K562 (cell line): ENCODE measurements around the gene MYBPC3. TPM values are rescaled to one million over a fixed set of nuclear protein-coding genes. Genes with fewer than 3 reads are reported as not detected.

ENCODE experiments used
- BRD9 ChIP-seq: fragments of 450-650 bp; IDR thresholded peaks from 2 replicates; pipeline ENCODE4 v1.6.1; 2018; ENCODE audit warnings: low read depth; ENCODE audit not compliant: partially characterized antibody
- CEBPZ ChIP-seq: fragments of 150-350 bp; IDR thresholded peaks from 2 replicates; pipeline ENCODE4 v1.6.1; 2014; ENCODE audit warnings: low read depth, mild to moderate bottlenecking, low read length, borderline replicate concordance
- DPF2 ChIP-seq: fragments of 450-650 bp; IDR thresholded peaks from 2 replicates; pipeline ENCODE4 v1.6.1; 2016
- EP300 ChIP-seq: IDR thresholded peaks from 2 replicates; pipeline ENCODE4 v1.6.1; 2012; ENCODE audit warnings: low read length, improper control_type of control experiment
- KDM1A ChIP-seq, 2 experiments: fragments of 450-650 bp; IDR thresholded peaks; 2 replicates each; pipeline ENCODE4 v1.6.1; 2016; ENCODE audit warnings: mild to moderate bottlenecking in 2 of 2
- MXD1 ChIP-seq: fragments of 250-450 bp; sonication (Bioruptor Pico); IDR thresholded peaks from 2 replicates; pipeline ENCODE4 v1.8.0; 2021; ENCODE audit warnings: borderline replicate concordance, mild to moderate bottlenecking, moderate library complexity; ENCODE audit not compliant: poor library complexity, severe bottlenecking
- PHF20 ChIP-seq: fragments of 450-650 bp; IDR thresholded peaks from 2 replicates; pipeline ENCODE4 v1.6.1; 2018; ENCODE audit not compliant: partially characterized antibody
- PPARD ChIP-seq: fragments of 250-450 bp; sonication (Bioruptor Pico); IDR thresholded peaks from 2 replicates; pipeline ENCODE4 v1.8.0; 2022; ENCODE audit warnings: inconsistent platforms, mild to moderate bottlenecking, moderate library complexity
- PURB ChIP-seq: sonication (generic); formaldehyde crosslinking; IDR thresholded peaks from 2 replicates; pipeline ENCODE4 v1.9.0; 2021; ENCODE audit warnings: low read depth, mild to moderate bottlenecking, missing genetic modification reagents
- RUNX1 ChIP-seq: sonication (generic); IDR thresholded peaks from 2 replicates; pipeline ENCODE4 v1.6.1; 2016; ENCODE audit warnings: antibody characterized with exemption, low read depth
- SNRNP70 ChIP-seq: fragments of 200-400 bp; formaldehyde crosslinking; optimal IDR thresholded peaks from 2 replicates; pipeline ENCODE3; 2017; ENCODE audit warnings: low read depth, low read length
- TAL1 ChIP-seq: fragments of 450-650 bp; IDR thresholded peaks from 2 replicates; pipeline ENCODE4 v1.6.1; 2016; ENCODE audit warnings: mild to moderate bottlenecking
- TCF3 ChIP-seq: sonication (generic); formaldehyde crosslinking; IDR thresholded peaks from 2 replicates; pipeline ENCODE4 v1.4.0; 2020; ENCODE audit warnings: mild to moderate bottlenecking, missing genetic modification reagents
- TEAD4 ChIP-seq, 2 experiments: sonication (generic) in 1 of 2; formaldehyde crosslinking in 1 of 2; IDR thresholded peaks; 2 replicates each; pipeline versions ENCODE4 v1.6.1 to v1.8.0; 2012 to 2022; ENCODE audit warnings: borderline replicate concordance in 1 of 2, inconsistent platforms in 1 of 2, low read length in 1 of 2, mild to moderate bottlenecking in 1 of 2, missing genetic modification reagents in 1 of 2
- ZNF274 ChIP-seq: IDR thresholded peaks from 2 replicates; pipeline ENCODE4 v1.6.1; 2011; ENCODE audit warnings: low read depth, mild to moderate bottlenecking, low read length, moderate library complexity, borderline replicate concordance
- ZNF436 ChIP-seq: fragments of 250-450, 450-650 bp; sonication (Bioruptor Pico); formaldehyde crosslinking; IDR thresholded peaks from 2 replicates; pipeline ENCODE4 v1.7.0; 2020; ENCODE audit warnings: mild to moderate bottlenecking
- ZNF766 ChIP-seq: fragments of 200-800 bp; sonication (Bioruptor generic); conservative IDR thresholded peaks from 2 replicates; pipeline ENCODE4 v1.6.1; 2016; ENCODE audit warnings: missing genetic modification characterization, missing compliant biosample characterization
- ZZZ3 ChIP-seq: fragments of 450-650 bp; IDR thresholded peaks from 2 replicates; pipeline ENCODE4 v1.6.1; 2016; ENCODE audit warnings: antibody characterized with exemption, mild to moderate bottlenecking, moderate library complexity
- polyA plus RNA-seq, 8 experiments: library from polyadenylated mRNA; depleted of rRNA in 4 of 8; stranded (reverse) in 5 of 8; unstranded in 3 of 8; fragments of >200 nt; fragmentation: Nextera tagmentation in 2 of 8; fragmentation: Illumina TruSeq in 1 of 8; extraction: Ambion mirVana in 2 of 8; extraction: Trizol in 1 of 8; gene quantifications; 2 replicates each; pipeline versions ENCODE4 v1.2.1 to v1.2.3, GENCODE V29; 2011 to 2014; ENCODE audit warnings: inconsistent platforms in 1 of 8, missing spikeins in 1 of 8
- total RNA-seq, 7 experiments: library from RNA; depleted of rRNA in 6 of 7; stranded (reverse); fragments of >200 nt in 6 of 7; fragmentation: Illumina TruSeq in 2 of 7; extraction: Trizol in 2 of 7; gene quantifications; 2 replicates each; pipeline versions ENCODE4 v1.2.1 to v1.2.3, GENCODE V29; 2011 to 2021; ENCODE audit warnings: low replicate concordance in 1 of 7
- TF ChIP-seq, protein P1 (sequence below): fragments of 450-650 bp; IDR thresholded peaks from 2 replicates; pipeline ENCODE4 v1.6.1; 2016; ENCODE audit warnings: antibody characterized with exemption
- TF ChIP-seq, protein P2 (sequence below): fragments of 250-450 bp; sonication (Bioruptor Pico); IDR thresholded peaks from 2 replicates; pipeline ENCODE4 v1.4.0; 2020; ENCODE audit warnings: mild to moderate bottlenecking, moderate library complexity

MYBPC3 gene
- total and polyA plus RNA-seq, 9 of the 15 experiments (the other 6 are each of a cell fraction or from before 2014, with no cell fraction given): 0.01 TPM; not detected in 8

GRCh38 chr11:47366020-47366490 is 13.6 kb upstream of the MYBPC3 start (continued):
- TF ChIP-seq CEBPZ: no peak
- TF ChIP-seq RUNX1: no peak
- TF ChIP-seq, protein P1, sequence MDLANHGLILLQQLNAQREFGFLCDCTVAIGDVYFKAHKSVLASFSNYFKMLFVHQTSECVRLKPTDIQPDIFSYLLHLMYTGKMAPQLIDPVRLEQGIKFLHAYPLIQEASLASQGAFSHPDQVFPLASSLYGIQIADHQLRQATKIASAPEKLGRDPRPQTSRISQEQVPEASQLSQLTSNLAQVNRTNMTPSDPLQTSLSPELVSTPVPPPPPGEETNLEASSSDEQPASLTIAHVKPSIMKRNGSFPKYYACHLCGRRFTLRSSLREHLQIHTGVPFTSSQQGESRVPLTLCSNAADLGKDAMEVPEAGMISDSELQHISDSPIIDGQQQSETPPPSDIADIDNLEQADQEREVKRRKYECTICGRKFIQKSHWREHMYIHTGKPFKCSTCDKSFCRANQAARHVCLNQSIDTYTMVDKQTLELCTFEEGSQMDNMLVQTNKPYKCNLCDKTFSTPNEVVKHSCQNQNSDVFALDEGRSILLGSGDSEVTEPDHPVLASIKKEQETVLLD: 0 out of 2 replicates have a peak, but pooled peaks have one; percentile 14
- peak; percentile 34; the same call in 1 of the 2 replicates for TF ChIP-seq EP300
- TF ChIP-seq, protein P2, sequence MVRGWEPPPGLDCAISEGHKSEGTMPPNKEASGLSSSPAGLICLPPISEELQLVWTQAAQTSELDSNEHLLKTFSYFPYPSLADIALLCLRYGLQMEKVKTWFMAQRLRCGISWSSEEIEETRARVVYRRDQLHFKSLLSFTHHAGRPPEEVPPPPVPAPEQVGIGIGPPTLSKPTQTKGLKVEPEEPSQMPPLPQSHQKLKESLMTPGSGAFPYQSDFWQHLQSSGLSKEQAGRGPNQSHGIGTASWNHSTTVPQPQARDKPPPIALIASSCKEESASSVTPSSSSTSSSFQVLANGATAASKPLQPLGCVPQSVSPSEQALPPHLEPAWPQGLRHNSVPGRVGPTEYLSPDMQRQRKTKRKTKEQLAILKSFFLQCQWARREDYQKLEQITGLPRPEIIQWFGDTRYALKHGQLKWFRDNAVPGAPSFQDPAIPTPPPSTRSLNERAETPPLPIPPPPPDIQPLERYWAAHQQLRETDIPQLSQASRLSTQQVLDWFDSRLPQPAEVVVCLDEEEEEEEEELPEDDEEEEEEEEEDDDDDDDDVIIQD (CRISPR knock-in tag): no peak
- no peak for TF ChIP-seq ZNF766 (CRISPR knock-in tag)
- TF ChIP-seq KDM1A (IDR thresholded peaks at IDR 0.05): peak; percentile 54 to 71; a peak in 3 of 4 replicates
- TF ChIP-seq PHF20: no peak
- no peak for TF ChIP-seq PURB (CRISPR knock-in tag)
- TF ChIP-seq MXD1 (CRISPR knock-in tag): no peak
- peak; percentile 64 for TF ChIP-seq TAL1
- peak; percentile 62; the same call in 1 of the 2 replicates for TF ChIP-seq DPF2
- TF ChIP-seq TEAD4 (IDR thresholded peaks at IDR 0.05; ENCODE audit: low read length): peak; percentile 43
- no peak for TF ChIP-seq TEAD4 (CRISPR knock-in tag; IDR thresholded peaks at IDR 0.05; ENCODE audit: borderline replicate concordance)
- no peak for TF ChIP-seq BRD9
- TF ChIP-seq PPARD (CRISPR knock-in tag): no peak
- TF ChIP-seq TCF3 (CRISPR knock-in tag): peak; percentile 75
- no peak for TF ChIP-seq ZZZ3
- no peak for TF ChIP-seq SNRNP70
- no peak for TF ChIP-seq ZNF436 (CRISPR knock-in tag)
- no peak for TF ChIP-seq ZNF274
